ENCODE results near the gene SFMBT2. TPM values are rescaled to one million over a fixed set of nuclear protein-coding genes. Genes with fewer than 3 reads are reported as not detected.

The SFMBT2 gene
- polyA plus RNA-seq, 1 experiment = 0.06 TPM

DNA sequence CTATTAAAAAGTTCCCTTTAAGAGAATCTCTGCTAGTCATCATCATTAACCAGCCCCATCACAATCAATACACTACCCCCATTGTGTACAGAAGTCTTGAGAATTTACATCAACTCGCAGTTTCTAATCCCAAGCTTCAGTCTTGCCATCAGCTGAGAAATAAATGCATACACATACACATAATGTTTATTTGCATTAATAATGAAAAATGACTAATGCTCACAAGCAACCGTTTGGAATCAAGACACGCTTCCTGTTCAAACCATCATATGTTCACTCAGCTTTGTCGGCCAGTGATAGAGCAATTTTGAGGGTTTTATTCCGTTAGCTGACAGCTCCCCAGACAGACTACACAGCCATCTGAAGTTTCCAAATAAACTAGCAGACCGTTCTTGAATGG, 287.1 kb downstream of the SFMBT2 start:
- POLR2A ChIA-PET = no interaction called here
- Histone ChIP-seq H3K27me3 (ENCODE audit: control insufficient read depth, insufficient read depth, low read length) (no peaks in the 10 kb centered on the region), H3K36me3 (ENCODE audit: control insufficient read depth, insufficient read depth, low read length) (no peaks in the 10 kb centered on the region), H3K4me3 (ENCODE audit: low read depth, low read length) (no peak overlapping the region)
- no peak for TF ChIP-seq CTCF (IDR thresholded peaks at IDR 0.05; ENCODE audit: insufficient read depth, low read depth, low read length)
- CTCF ChIA-PET = no interaction called here
- DNase-seq (ENCODE audit: low read depth) = no peak

DNA sequence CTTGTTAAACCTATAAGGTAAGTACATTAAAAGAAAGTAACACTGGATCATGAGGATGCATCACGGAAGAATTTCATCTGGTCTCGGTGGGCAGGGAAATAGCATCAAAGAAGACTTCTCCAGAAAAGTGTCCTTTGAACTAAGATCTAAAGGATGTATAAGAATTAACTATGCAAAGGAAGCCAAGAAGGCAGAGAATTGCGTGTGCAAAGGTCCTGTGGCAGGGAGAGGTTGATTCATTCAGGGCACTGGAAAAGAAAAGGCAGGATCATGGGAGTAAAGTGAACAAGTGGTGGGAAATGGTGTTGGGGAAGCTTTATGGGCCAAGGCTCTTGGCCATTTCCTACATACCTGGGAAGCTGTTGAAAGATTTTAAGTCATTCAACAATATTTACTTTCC, 288.3 kb downstream of the SFMBT2 start:
- Histone ChIP-seq H3K27me3 (ENCODE audit: control insufficient read depth, insufficient read depth, low read length) (no peaks in the 10 kb centered on the region), H3K4me3 (ENCODE audit: low read depth, low read length) (no peak overlapping the region), H3K36me3 (ENCODE audit: control insufficient read depth, insufficient read depth, low read length) (no peaks in the 10 kb centered on the region)
- no peak for DNase-seq (ENCODE audit: low read depth)
- ChIA-PET CTCF (interaction anchor here (0.6 kb wide), 1 partner anchor 681 kb away, joined by 3 read pairs; no protein-coding TSS in a partner anchor), POLR2A (no interaction called here)
- TF ChIP-seq CTCF (IDR thresholded peaks at IDR 0.05; ENCODE audit: insufficient read depth, low read depth, low read length) = no peak

DNA sequence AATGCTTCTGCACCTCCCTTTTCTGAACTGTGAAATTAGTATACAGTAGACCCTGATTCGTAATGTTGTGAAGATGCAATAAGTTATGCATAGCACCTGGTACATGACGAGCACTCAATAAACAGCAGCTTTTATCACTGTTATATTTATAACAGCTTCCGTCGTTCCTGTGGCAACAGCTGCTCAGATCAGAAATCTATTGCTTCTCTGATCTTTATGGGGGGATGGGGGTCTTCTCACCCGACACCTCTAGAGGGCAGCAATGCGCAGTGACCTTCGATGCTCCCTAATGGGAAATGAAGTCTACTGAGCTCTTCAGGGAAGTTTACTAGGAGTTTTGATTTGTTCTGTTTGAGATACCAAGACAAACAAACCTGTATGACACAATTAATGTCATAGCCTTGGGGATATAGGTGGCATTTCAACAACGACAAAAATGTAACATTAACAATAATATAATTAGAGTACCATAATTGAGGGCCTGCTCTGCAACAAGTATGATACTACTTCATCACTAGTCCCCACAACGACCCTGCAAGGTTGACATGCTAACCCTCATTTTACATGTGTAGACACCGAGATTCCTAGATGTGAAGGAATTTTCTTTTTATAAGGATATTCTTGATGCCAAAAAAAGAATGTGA, 289.6 kb downstream of the SFMBT2 start:
- DNase-seq (ENCODE audit: low read depth) = no peak
- Histone ChIP-seq H3K36me3 (ENCODE audit: control insufficient read depth, insufficient read depth, low read length) (no peaks in the 10 kb centered on the region), H3K27me3 (ENCODE audit: control insufficient read depth, insufficient read depth, low read length) (no peaks in the 10 kb centered on the region), H3K4me3 (ENCODE audit: low read depth, low read length) (no peak overlapping the region)
- POLR2A ChIA-PET = no interaction called here
- TF ChIP-seq CTCF (IDR thresholded peaks at IDR 0.05; ENCODE audit: insufficient read depth, low read depth, low read length) = peak; percentile 43
- CTCF ChIA-PET = interaction anchor here (1.3 kb wide), 1 partner anchor 13 kb away, joined by 4 read pairs; no protein-coding TSS in a partner anchor

- H3K36me3 ChIP-seq (ENCODE audit: control insufficient read depth, insufficient read depth, low read length) = no peaks in the 10 kb centered on the region
- POLR2A ChIA-PET = no interaction called here
- CTCF ChIA-PET = no interaction called here
- no peak for TF ChIP-seq CTCF (IDR thresholded peaks at IDR 0.05; ENCODE audit: insufficient read depth, low read depth, low read length)
- no peak overlapping the region for H3K4me3 ChIP-seq (ENCODE audit: low read depth, low read length)
- no peaks in the 10 kb centered on the region for H3K27me3 ChIP-seq (ENCODE audit: control insufficient read depth, insufficient read depth, low read length)
- no peak for DNase-seq (ENCODE audit: low read depth)
These were observed 291.4 kb downstream of the SFMBT2 start for GRCh38 chr10:7119325-7120015.

GRCh38 chr10:7117806-7118674, 292.8 kb downstream of the SFMBT2 start:
- Histone ChIP-seq H3K36me3 (ENCODE audit: control insufficient read depth, insufficient read depth, low read length) (no peaks in the 10 kb centered on the region), H3K27me3 (ENCODE audit: control insufficient read depth, insufficient read depth, low read length) (no peaks in the 10 kb centered on the region), H3K4me3 (ENCODE audit: low read depth, low read length) (no peak overlapping the region)
- POLR2A ChIA-PET = no interaction called here
- CTCF ChIA-PET = no interaction called here
- TF ChIP-seq CTCF (IDR thresholded peaks at IDR 0.05; ENCODE audit: insufficient read depth, low read depth, low read length) = no peak
- DNase-seq (ENCODE audit: low read depth) = no peak
